ENCODE data around the gene CCSER2.

GRCh38 chr10:84375881-84376280 is 47.5 kb downstream of the CCSER2 start:
- no peak for TF ChIP-seq EZH2 (IDR thresholded peaks at IDR 0.05; ENCODE audit: insufficient read depth, poor library complexity, severe bottlenecking)
- TF ChIP-seq EZH2phosphoT487 (IDR thresholded peaks at IDR 0.05; ENCODE audit: insufficient read depth, low read depth), result no peak
